Kidney tubule cell (primary cell): ENCODE results near the gene TMEM119.
"Not testable (repeated sequence)": the region's sequence is repeated elsewhere in the genome, so short reads cannot be mapped to it uniquely, and the experiment has no call there.

ENCODE experiments used
- DNase-seq: peaks from one replicate; pipeline ENCODE4 v3.0.0-alpha.2; 2018; ENCODE audit warnings: low spot score

Gene TMEM119

DNA sequence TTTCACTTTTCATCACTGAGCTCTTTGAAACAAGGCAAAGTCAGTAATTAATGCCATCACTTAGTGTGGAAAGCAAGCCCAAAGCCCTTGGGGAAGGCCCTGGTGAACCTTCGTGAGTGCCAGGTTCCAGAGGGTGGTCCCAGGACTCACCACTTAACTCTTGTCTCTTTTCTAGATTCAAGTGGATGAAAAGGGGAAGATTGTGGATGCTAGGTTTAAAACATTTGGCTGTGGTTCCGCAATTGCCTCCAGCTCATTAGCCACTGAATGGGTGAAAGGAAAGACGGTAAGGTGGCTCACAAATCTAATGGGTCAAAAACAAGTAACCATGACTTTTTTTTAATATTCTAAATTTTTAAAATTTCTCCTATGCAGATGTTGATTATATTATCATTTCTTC lies 32.7 kb downstream of the TMEM119 start:
- no peak for DNase-seq

GRCh38 chr12:108564724-108565123 lies 33.2 kb downstream of the TMEM119 start:
- no peak for DNase-seq

DNA sequence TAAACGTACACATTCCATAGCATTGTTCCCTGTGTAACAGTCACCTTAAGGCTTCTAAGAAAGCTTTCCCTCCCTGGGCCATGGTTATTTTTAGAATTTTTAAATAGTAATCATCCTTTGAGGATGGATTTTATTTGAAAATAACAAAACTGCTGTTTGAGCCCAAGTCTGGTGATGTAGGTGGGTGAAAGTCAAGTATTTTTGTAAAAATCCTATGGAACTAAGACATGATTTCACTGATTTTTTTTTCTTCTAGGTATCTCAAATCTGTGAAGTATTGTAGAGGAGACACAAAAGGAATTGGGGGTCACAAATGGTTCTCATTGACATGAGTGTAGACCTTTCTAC lies 34.1 kb downstream of the TMEM119 start:
- no peak for DNase-seq

DNA sequence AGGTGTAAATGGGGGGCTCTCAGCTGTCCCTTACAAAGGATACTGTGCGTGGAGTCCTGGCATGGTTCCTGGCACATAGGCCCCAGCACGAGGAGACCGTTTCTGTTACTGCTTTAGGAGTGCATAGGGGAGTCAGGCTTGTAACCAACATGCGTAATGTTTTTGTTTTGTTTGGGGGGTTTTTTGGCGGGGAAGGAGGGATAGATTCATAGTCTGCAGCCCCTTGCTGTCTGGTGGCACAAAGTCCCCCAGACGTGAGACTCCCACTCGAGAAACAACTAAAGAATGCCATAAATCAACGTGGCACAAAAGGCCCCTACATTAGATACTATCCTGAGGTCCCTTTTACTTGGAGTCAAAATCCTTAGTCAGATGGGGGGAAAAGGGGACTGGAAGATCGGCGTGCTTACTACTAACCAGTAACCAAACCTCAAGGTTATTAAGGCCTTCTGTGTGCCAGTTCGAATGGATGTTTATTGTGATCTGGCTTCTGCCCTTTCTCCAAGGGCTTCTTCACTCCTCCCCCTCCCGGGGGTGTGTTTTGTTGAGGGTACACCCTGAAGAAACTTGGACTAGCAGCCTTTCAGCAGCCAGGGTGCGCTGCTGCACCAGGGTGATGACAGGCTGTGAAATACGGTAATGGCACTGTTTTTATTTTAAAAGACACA lies 34.6 kb downstream of the TMEM119 start:
- peak; percentile 86 for DNase-seq

GRCh38 chr12:108562348-108563135 lies 35.3 kb downstream of the TMEM119 start, which contains the start of gene ISCU:
Gene ISCU (plus strand): TSS chr12:108562596. CDS start chr12:108562623, 27 bp downstream.
- DNase-seq = peak; percentile 97

DNA sequence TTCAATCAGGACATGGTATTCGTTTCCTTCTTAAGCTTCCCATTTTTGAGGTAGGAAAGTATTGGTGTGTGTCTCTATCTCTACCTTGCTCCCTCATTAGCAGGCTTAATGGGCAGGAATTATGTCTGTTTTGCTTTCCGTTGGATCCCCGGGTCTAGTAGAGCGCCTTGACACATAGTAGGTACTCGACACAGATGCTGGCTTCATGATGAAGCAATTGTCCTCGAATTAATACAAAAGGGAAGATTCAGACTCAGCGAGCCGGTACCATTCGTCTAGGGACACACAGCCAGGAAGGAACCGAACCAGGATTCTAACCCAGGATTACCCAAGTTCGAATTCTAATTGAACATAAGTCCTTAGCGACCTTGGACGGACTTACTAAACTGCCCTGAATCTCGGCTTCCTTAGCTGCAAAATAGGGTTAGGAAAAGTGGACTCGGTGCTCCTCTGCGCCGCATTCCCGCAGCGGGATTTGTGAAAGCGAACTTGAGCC lies 36.0 kb downstream of the TMEM119 start:
- no peak for DNase-seq

DNA sequence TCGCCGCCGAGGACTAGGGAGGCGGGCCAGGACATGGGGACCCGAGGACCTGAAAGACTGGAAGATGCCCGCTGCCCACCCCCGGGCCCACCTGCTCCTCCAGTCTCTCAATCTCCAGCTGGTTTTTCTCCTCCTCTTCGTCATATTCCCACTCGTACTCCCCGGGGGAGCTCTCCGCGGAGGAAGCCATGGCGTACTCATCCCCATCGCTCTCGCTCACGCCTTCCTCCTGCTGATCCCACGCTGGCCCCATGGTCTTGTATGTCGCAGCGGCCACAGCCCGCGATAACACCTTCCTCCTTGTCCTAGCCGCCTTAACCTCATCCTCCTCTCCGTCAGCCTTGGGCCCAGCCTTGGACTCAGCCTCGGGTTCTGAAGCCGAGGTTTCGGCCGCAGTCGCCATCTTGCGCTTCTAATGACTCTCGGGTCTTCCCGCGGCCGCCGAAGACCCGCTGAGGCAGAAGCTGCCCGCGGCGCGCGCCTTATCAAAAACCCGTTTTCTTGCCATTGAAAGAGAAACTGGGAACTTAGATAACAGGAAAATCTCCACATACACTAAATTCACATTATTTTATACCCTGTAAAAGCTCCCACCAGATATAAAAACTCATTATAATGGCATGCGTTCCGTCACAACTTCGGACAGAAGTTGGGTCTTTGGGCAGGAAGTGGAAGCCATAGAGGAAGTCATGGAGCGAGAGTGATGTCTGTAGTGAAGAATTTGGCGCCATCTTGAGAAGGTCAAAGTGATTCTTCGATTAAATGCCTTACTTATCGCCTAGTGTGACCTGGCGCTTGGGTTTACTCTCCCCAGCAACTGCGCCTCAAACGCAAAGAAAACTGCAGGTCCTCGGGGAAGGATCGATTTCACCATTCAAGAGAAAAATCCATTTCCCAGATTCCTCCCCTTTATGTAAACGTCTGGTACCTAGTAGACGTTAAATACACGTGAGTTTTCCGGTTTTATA lies 36.8 kb downstream of the TMEM119 start, which contains the start of gene SART3:
TSS of gene SART3 (minus strand) at position 422 of the 968 bp plus-strand sequence. CDS start at position 403, 19 bp downstream.
- DNase-seq = peak; percentile 91

- DNase-seq = peak; percentile 15
Measured at GRCh38 chr12:108560321-108560721, 37.6 kb downstream of the TMEM119 start.

- DNase-seq = no peak
Measured at GRCh38 chr12:108559748-108560147, 38.1 kb downstream of the TMEM119 start.

DNA sequence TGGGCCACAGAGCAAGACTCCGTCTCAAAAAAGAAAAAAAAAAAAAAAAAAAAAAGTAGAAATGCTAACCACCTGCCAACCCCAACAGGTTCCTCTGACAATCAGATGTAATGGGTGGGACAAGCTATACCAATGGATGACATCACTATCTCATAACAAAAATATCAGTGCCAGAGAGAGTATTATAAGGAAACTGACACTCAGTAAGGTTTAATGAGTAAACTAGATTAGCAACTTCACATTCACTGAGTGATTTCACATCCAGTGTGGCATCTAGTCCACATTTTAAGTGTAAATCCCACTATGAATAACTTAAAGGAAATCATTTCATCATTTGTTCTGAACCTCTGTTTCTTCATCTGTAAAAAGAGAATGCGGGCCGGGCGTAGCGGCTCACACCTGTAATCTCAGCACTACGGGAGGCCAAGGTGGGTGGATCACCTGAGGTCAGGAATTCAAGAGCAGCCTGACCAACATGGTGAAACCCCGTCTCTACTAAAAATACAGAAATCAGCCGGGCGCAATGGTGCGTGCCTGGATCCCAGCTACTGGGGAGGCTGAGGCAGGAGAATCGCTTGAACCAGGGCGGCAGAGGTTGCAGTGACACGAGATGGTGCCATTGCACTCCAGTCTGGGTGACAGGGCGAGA lies 38.8 kb downstream of the TMEM119 start:
- no peak for DNase-seq

DNA sequence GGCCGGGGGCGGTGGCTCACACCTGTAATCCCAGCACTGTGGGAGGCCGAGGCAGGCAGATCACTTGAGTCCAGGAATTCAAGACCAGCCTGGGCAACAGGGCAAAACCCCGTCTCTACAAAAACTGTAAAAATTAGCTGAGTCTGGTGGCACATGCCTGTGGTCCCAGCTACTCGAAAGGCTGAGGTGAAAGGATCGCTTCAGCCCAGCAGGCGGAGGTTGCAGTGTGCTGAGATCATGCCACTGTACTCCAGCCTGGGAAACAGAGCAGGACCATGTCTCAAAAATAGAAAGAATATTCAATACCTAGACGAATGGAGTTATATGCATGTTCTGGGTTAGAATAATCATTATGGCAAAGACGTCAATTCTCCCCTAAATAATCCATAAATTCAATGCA lies 42.5 kb downstream of the TMEM119 start:
- not testable (repeated sequence) for DNase-seq

DNA sequence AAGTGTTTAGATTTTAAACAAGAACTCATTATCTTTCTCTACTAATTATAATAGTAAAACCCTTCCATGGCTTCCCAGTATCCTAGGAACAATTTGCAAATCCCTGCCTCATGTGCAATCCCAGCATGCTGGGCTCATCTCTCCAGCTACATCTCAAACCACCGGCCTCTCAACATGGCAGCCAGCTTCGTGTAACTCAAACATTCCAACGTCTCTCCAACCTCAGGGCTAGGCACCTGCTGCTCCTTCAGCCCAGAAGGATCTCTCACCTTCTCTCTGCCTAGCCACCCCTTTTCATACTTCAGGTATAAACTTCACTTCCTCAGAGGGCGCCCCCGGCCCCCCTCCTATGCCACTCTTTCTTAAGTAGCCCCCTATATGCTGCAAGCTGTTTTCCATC lies 44.1 kb downstream of the TMEM119 start:
- no peak for DNase-seq

DNA sequence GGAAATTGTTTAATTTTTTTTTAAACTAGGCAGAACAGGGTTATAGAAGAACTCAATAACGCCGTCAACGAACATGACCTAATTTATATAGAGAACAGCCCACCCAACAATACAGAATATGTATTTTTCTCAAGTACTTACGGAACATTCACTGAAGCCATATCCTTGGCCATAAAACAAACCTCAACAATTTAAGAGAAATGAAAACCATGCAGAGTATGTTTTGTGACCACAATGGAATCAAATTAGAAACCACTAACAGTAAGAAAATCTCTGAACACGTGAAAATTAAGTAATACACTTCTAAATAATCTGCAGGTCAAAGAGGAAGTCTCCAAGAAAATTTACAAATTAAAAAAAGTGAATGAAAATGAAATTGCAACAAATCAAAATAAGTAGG lies 46.3 kb downstream of the TMEM119 start:
- no peak for DNase-seq

DNA sequence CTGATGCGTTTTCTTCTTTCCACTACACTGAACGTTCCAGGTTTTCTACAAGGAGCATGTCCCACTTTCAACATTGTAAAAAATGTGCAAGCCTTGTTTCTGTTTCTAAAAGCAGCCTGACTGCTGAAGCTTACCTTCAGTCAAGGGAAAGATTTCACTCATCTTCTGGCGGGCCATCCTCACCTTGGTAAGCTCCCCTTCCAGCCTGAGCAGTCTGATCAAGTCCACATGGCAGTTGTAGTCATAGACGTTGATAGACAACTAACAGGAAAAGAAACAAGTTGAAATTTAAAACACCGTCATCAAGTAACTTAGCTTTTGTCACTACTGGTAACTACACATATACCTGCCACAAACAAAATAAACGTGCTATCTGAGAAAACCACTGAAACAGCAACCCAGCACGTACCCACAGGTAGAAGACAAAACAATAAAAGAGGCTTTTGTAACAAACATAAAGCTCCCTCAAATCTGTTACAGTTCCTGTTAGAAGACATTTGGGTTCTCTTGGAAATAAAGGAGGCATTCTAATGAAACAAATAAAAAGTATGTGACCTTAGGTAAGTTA lies 48.8 kb downstream of the TMEM119 start:
- DNase-seq = no peak

- DNase-seq = no peak
Measured at GRCh38 chr12:108547686-108548085, 50.2 kb downstream of the TMEM119 start.

DNA sequence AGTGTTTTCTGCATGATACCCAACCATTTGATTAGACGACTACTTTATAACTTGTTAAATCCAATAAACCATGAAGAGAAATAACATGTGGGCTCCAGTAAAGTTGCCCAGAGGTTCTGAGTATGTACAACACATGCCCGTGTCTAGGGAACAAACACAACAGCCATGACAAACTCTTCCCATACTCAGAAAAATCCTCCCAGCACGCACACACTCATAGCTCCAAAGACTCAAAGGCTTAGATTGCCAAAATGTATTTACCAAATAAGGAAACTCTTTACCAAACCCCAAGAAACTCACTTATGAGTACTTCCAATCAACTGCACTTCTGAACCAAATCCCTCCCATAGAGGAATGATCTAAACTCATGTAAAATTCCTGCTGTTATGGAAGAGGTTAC lies 54.2 kb downstream of the TMEM119 start:
- DNase-seq = no peak

- DNase-seq = no peak
Measured at GRCh38 chr12:108542320-108542719, 55.6 kb downstream of the TMEM119 start.
